Caco-2 (cell line): ENCODE results near the gene CR1L. TPM values are rescaled to one million over a fixed set of nuclear protein-coding genes. Genes with fewer than 3 reads are reported as not detected.
"Not testable (repeated sequence)": the region's sequence is repeated elsewhere in the genome, so short reads cannot be mapped to it uniquely, and the experiment has no call there.

Experiments
- BruUV-seq: library from RNA; stranded (reverse); fragments of 400-500 nt; replicated peaks from 2 replicates; lab custom pipeline; 2021; lab: Mats Ljungman, UMichigan
- CTCF ChIA-PET: fragments of 300-600 bp; sonication (Branson Sonifier 250); formaldehyde crosslinking; loops from one replicate; lab custom pipeline; 2022; ENCODE audit warnings: antibody characterized with exemption; lab: Charles Lee
- POLR2A ChIA-PET: fragments of 300-600 bp; sonication (Branson Sonifier 250); formaldehyde crosslinking; loops from one replicate; lab custom pipeline; 2022; ENCODE audit warnings: antibody characterized with exemption; lab: Charles Lee
- DNase-seq, 2 experiments: peaks; one replicate each; pipeline versions ENCODE4 v3.0.0 to v3.0.0-alpha.2; 2020 to 2022
- H3K27me3 ChIP-seq: replicated peaks from 2 replicates; pipeline ENCODE4 v1.6.0; 2011; ENCODE audit warnings: low read length; ENCODE audit not compliant: control insufficient read depth, insufficient read depth
- H3K36me3 ChIP-seq: 2 replicates; pipeline ENCODE4 v1.5.1; 2011; ENCODE audit warnings: low read length; ENCODE audit not compliant: control insufficient read depth, insufficient read depth
- H3K4me1 ChIP-seq: fragments of 250-450 bp; sonication (Bioruptor Pico); 2 replicates; pipeline ENCODE4 v1.5.1; 2020; ENCODE audit warnings: mild to moderate bottlenecking
- H3K4me3 ChIP-seq: 2 replicates; pipeline ENCODE4 v1.5.1; 2011; ENCODE audit warnings: low read depth, mild to moderate bottlenecking, control low read depth, low read length
- H3K9me3 ChIP-seq: fragments of 250-450 bp; sonication (Bioruptor Pico); 2 replicates; pipeline ENCODE4 v1.5.1; 2020; ENCODE audit warnings: mild to moderate bottlenecking, moderate library complexity
- H3K27ac Mint-ChIP-seq: one replicate; pipeline ENCODE4 v1.8.0; 2022; ENCODE audit warnings: mixed read lengths; ENCODE audit not compliant: unreplicated experiment
- H3K27me3 Mint-ChIP-seq: one replicate; pipeline ENCODE4 v1.8.0; 2022; ENCODE audit warnings: mixed read lengths; ENCODE audit not compliant: insufficient read depth, unreplicated experiment
- H3K36me3 Mint-ChIP-seq: one replicate; pipeline ENCODE4 v1.8.0; 2022; ENCODE audit warnings: mild to moderate bottlenecking, mixed read lengths; ENCODE audit not compliant: insufficient read depth, unreplicated experiment
- H3K4me1 Mint-ChIP-seq: one replicate; pipeline ENCODE4 v1.8.0; 2022; ENCODE audit warnings: low read depth, mixed read lengths; ENCODE audit not compliant: unreplicated experiment
- H3K4me3 Mint-ChIP-seq: one replicate; pipeline ENCODE4 v1.8.0; 2022; ENCODE audit warnings: mild to moderate bottlenecking, moderate library complexity, mixed read lengths; ENCODE audit not compliant: unreplicated experiment
- H3K9me3 Mint-ChIP-seq: one replicate; pipeline ENCODE4 v1.8.0; 2022; ENCODE audit warnings: mixed read lengths; ENCODE audit not compliant: unreplicated experiment
- CTCF ChIP-seq, 2 experiments: fragments of 200-600 bp in 1 of 2; IDR thresholded peaks; 1 replicate in 1 of 2; 2 replicates in 1 of 2; pipeline versions ENCODE4 v1.5.1 to v1.8.0; 2011 to 2022; ENCODE audit warnings: antibody characterized with exemption in 1 of 2, control low read depth in 1 of 2, inconsistent platforms in 1 of 2, low read depth in 1 of 2, low read length in 1 of 2, mild to moderate bottlenecking in 1 of 2, moderate library complexity in 1 of 2; ENCODE audit not compliant: insufficient read depth in 1 of 2, severe bottlenecking in 1 of 2, unreplicated experiment in 1 of 2
- intact Hi-C: fragments of 100-400 bp; cut with micrococcal nuclease; formaldehyde crosslinking; loops from one replicate; pipeline ENCODE4 v1.10.0; 2022; ENCODE audit not compliant: unreplicated experiment
- total RNA-seq: library from RNA; stranded (reverse); gene quantifications from 2 replicates; pipeline ENCODE4 v1.2.3, GENCODE V29; 2022

CR1L gene
- total RNA-seq, 1 experiment from 2014 or later: not detected

- H3K9me3 Mint-ChIP-seq, H3K4me1 Mint-ChIP-seq, H3K4me3 ChIP-seq, intact Hi-C loops, H3K36me3 Mint-ChIP-seq, BruUV-seq, H3K4me1 ChIP-seq, CTCF ChIA-PET, H3K27ac Mint-ChIP-seq, H3K27me3 Mint-ChIP-seq, H3K36me3 ChIP-seq, H3K4me3 Mint-ChIP-seq, H3K27me3 ChIP-seq, DNase-seq, H3K9me3 ChIP-seq: not testable (repeated sequence)
- POLR2A ChIA-PET: interaction anchor here (0.7 kb wide), 1 partner anchor 29 kb away, joined by 4 read pairs; no protein-coding TSS in a partner anchor
These were observed 38.0 kb downstream of the CR1L start for GRCh38 chr1:207682872-207683434.

GRCh38 chr1:207690551-207690950 lies 45.6 kb downstream of the CR1L start:
- H3K36me3 ChIP-seq, H3K27me3 ChIP-seq, H3K4me1 Mint-ChIP-seq, H3K9me3 Mint-ChIP-seq, H3K4me3 Mint-ChIP-seq, H3K9me3 ChIP-seq, POLR2A ChIA-PET, CTCF ChIA-PET, H3K4me3 ChIP-seq, DNase-seq, intact Hi-C loops, H3K4me1 ChIP-seq, H3K27ac Mint-ChIP-seq, H3K36me3 Mint-ChIP-seq, BruUV-seq: not testable (repeated sequence)
- peaks cover 13% of the 10 kb centered on the region for H3K27me3 Mint-ChIP-seq

- CTCF ChIA-PET: no interaction called here
- no peak overlapping the region for H3K4me3 ChIP-seq
- TF ChIP-seq CTCF (IDR thresholded peaks at IDR 0.05; ENCODE audit: insufficient read depth in 1 of 2, low read depth in 1 of 2, low read length in 1 of 2, severe bottlenecking in 1 of 2, unreplicated experiment in 1 of 2): no peak
- no peaks in the 10 kb centered on the region; the same call in 1 of the 2 replicates for H3K27me3 ChIP-seq
- Mint-ChIP-seq H3K27ac (no peak overlapping the region), H3K9me3 (no peaks in the 10 kb centered on the region), H3K36me3 (no peaks in the 10 kb centered on the region), H3K4me3 (no peak overlapping the region), H3K27me3 (peaks cover 9% of the 10 kb centered on the region), H3K4me1 (no peaks in the 10 kb centered on the region)
- no peaks in the 10 kb centered on the region for H3K9me3 ChIP-seq
- no TSS peak for BruUV-seq
- H3K4me1 ChIP-seq: no peaks in the 10 kb centered on the region
- intact Hi-C loops: no loop called here
- H3K36me3 ChIP-seq: no peaks in the 10 kb centered on the region
- DNase-seq: no peak
- POLR2A ChIA-PET: no interaction called here
These were observed 46.1 kb downstream of the CR1L start for GRCh38 chr1:207691010-207691409.

GRCh38 chr1:207691841-207692240 lies 46.9 kb downstream of the CR1L start:
- no peak overlapping the region for H3K4me3 ChIP-seq
- Mint-ChIP-seq H3K27me3 (peaks cover 8% of the 10 kb centered on the region), H3K4me3 (no peak overlapping the region), H3K9me3 (no peaks in the 10 kb centered on the region), H3K36me3 (no peaks in the 10 kb centered on the region), H3K4me1 (no peaks in the 10 kb centered on the region), H3K27ac (no peak overlapping the region)
- no peaks in the 10 kb centered on the region for H3K36me3 ChIP-seq
- no TSS peak for BruUV-seq
- intact Hi-C loops: no loop called here
- ChIA-PET POLR2A (no interaction called here), CTCF (no interaction called here)
- no peaks in the 10 kb centered on the region for H3K4me1 ChIP-seq
- DNase-seq: no peak
- no peaks in the 10 kb centered on the region; the same call in 1 of the 2 replicates for H3K27me3 ChIP-seq
- TF ChIP-seq CTCF (IDR thresholded peaks at IDR 0.05; ENCODE audit: insufficient read depth in 1 of 2, low read depth in 1 of 2, low read length in 1 of 2, severe bottlenecking in 1 of 2, unreplicated experiment in 1 of 2): no peak
- H3K9me3 ChIP-seq: no peaks in the 10 kb centered on the region

GRCh38 chr1:207692291-207692690 lies 47.4 kb downstream of the CR1L start:
- H3K27ac Mint-ChIP-seq, BruUV-seq, intact Hi-C loops, H3K9me3 Mint-ChIP-seq, H3K4me1 Mint-ChIP-seq, H3K4me3 Mint-ChIP-seq, POLR2A ChIA-PET, H3K4me1 ChIP-seq, H3K27me3 ChIP-seq, DNase-seq, H3K27me3 Mint-ChIP-seq, H3K36me3 Mint-ChIP-seq, H3K4me3 ChIP-seq, H3K9me3 ChIP-seq, H3K36me3 ChIP-seq: not testable (repeated sequence)
- CTCF ChIA-PET: interaction anchor here (1.2 kb wide), 1 partner anchor 105 kb away, joined by 3 read pairs; no protein-coding TSS in a partner anchor
